ENCODE data around the gene MTMR12. TPM values are rescaled to one million over a fixed set of nuclear protein-coding genes. Genes with fewer than 3 reads are reported as not detected.
A peak's percentile ranks its signal among the peaks of the same experiment; 100 is the strongest.

The MTMR12 gene
- total RNA-seq, 8 experiments from 2014 or later, result 6.3 to 22.1 (median 13.2) TPM

- in situ Hi-C loops (cut with MboI; ENCODE audit: low pct_unique_long_range_greater_than_20kb in 2 of 9, low sequenced_read_pairs in 9 of 9, unreplicated experiment in 9 of 9), result no loop called here
- Histone ChIP-seq H3K4me3 (no peak overlapping the region), H3K4me1 (replicated peaks in 1 of 2) (no peaks in the 10 kb centered on the region), H3K27ac (no peak overlapping the region)
- no peak for ATAC-seq (replicated peaks in 6 of 8)
- 16 to 68% (median 55%) methylated on average over 1 to 2 of the region's 2 CpGs for WGBS, 10 experiments
Observed at GRCh38 chr5:32339198-32339597, 26.5 kb upstream of the MTMR12 start.

GRCh38 chr5:32332966-32333365 is 20.2 kb upstream of the MTMR12 start:
- H3K4me1 ChIP-seq (replicated peaks in 1 of 2), result peaks cover 0 to 2% of the 10 kb centered on the region in 2 donors
- H3K4me3 ChIP-seq, result no peak overlapping the region
- H3K27ac ChIP-seq, result no peak overlapping the region
- no peak for ATAC-seq (replicated peaks in 6 of 8)
- WGBS, 10 experiments, result 85 to 100% (median 98%) methylated on average over 2 to 10 of the region's 10 CpGs; no CpG with 5 or more reads in 1 of the 10 experiments
- in situ Hi-C loops (cut with MboI; ENCODE audit: low pct_unique_long_range_greater_than_20kb in 2 of 9, low sequenced_read_pairs in 9 of 9, unreplicated experiment in 9 of 9), result no loop called here

GRCh38 chr5:32332361-32332760 is 19.6 kb upstream of the MTMR12 start:
- no peak overlapping the region for H3K27ac ChIP-seq
- H3K4me1 ChIP-seq (replicated peaks in 1 of 2), result peaks cover 0 to 2% of the 10 kb centered on the region in 2 donors
- no peak overlapping the region for H3K4me3 ChIP-seq
- in situ Hi-C loops (cut with MboI; ENCODE audit: low pct_unique_long_range_greater_than_20kb in 2 of 9, low sequenced_read_pairs in 9 of 9, unreplicated experiment in 9 of 9), result no loop called here
- WGBS, 10 experiments, result 17 to 100% (median 92%) methylated on average over 1 of the region's 1 CpG; no CpG with 5 or more reads in 4 of the 10 experiments
- ATAC-seq (replicated peaks in 6 of 8), result no peak

GRCh38 chr5:32331935-32332274 is 19.2 kb upstream of the MTMR12 start:
- WGBS, 10 experiments, result 0 to 88% (median 45%) methylated on average over 1 to 3 of the region's 3 CpGs; no CpG with 5 or more reads in 2 of the 10 experiments
- H3K27ac ChIP-seq, result no peak overlapping the region
- peaks cover 0 to 2% of the 10 kb centered on the region in 2 donors for H3K4me1 ChIP-seq (replicated peaks in 1 of 2)
- peak in 1 of 8 experiments; percentile 29 for ATAC-seq (replicated peaks in 6 of 8)
- no peak overlapping the region for H3K4me3 ChIP-seq
- in situ Hi-C loops (cut with MboI; ENCODE audit: low pct_unique_long_range_greater_than_20kb in 2 of 9, low sequenced_read_pairs in 9 of 9, unreplicated experiment in 9 of 9), result no loop called here

- Histone ChIP-seq H3K4me3 (no peak overlapping the region), H3K27ac (no peak overlapping the region), H3K4me1 (replicated peaks in 1 of 2) (peaks cover 0 to 2% of the 10 kb centered on the region in 2 donors)
- whole genome bisulfite sequencing, 10 experiments, result 0 to 100% (median 58%) methylated on average over 1 to 11 of the region's 11 CpGs
- peak in 4 of 8 experiments; percentile 17 to 61 (median 40) for ATAC-seq (replicated peaks in 6 of 8)
- in situ Hi-C loops (cut with MboI; ENCODE audit: low pct_unique_long_range_greater_than_20kb in 2 of 9, low sequenced_read_pairs in 9 of 9, unreplicated experiment in 9 of 9), result no loop called here
Observed at GRCh38 chr5:32331217-32331934, 18.6 kb upstream of the MTMR12 start.

- WGBS, 10 experiments, result 36 to 100% (median 72%) methylated on average over 2 to 11 of the region's 11 CpGs; no CpG with 5 or more reads in 3 of the 10 experiments
- no peak for ATAC-seq (replicated peaks in 6 of 8)
- Histone ChIP-seq H3K4me3 (no peak overlapping the region), H3K4me1 (replicated peaks in 1 of 2) (peaks cover 0 to 2% of the 10 kb centered on the region in 2 donors), H3K27ac (no peak overlapping the region)
- in situ Hi-C loops (cut with MboI; ENCODE audit: low pct_unique_long_range_greater_than_20kb in 2 of 9, low sequenced_read_pairs in 9 of 9, unreplicated experiment in 9 of 9), result no loop called here
Observed at GRCh38 chr5:32330126-32330971, 17.6 kb upstream of the MTMR12 start.

- peak in 4 of 8 experiments; percentile 54 to 99 (median 96) for ATAC-seq (replicated peaks in 6 of 8)
- Histone ChIP-seq H3K4me1 (replicated peaks in 1 of 2) (peaks cover 0 to 2% of the 10 kb centered on the region in 2 donors), H3K27ac (no peak overlapping the region), H3K4me3 (no peak overlapping the region)
- WGBS, 10 experiments, result 0 to 86% (median 30%) methylated on average over 1 to 7 of the region's 10 CpGs; no CpG with 5 or more reads in 3 of the 10 experiments
- in situ Hi-C loops (cut with MboI; ENCODE audit: low pct_unique_long_range_greater_than_20kb in 2 of 9, low sequenced_read_pairs in 9 of 9, unreplicated experiment in 9 of 9), result loop anchor here in 1 of 9 experiments (10.0 kb wide), 1 partner anchor 95 kb away; no protein-coding TSS in a partner anchor
Observed at GRCh38 chr5:32329395-32329834, 16.7 kb upstream of the MTMR12 start.

- Histone ChIP-seq H3K4me3 (no peak overlapping the region), H3K4me1 (replicated peaks in 1 of 2) (no peaks in the 10 kb centered on the region), H3K27ac (no peak overlapping the region)
- in situ Hi-C loops (cut with MboI; ENCODE audit: low pct_unique_long_range_greater_than_20kb in 2 of 9, low sequenced_read_pairs in 9 of 9, unreplicated experiment in 9 of 9), result loop anchor here in 1 of 9 experiments (10.0 kb wide), 1 partner anchor 91 kb away; no protein-coding TSS in a partner anchor
- WGBS, 10 experiments, result 80 to 100% (median 92%) methylated on average over 1 to 2 of the region's 3 CpGs; no CpG with 5 or more reads in 2 of the 10 experiments
- ATAC-seq (replicated peaks in 6 of 8), result no peak
Observed at GRCh38 chr5:32326216-32326772, 13.6 kb upstream of the MTMR12 start.

GRCh38 chr5:32325616-32326015 is 12.9 kb upstream of the MTMR12 start:
- Histone ChIP-seq H3K27ac (no peak overlapping the region), H3K4me1 (replicated peaks in 1 of 2) (no peaks in the 10 kb centered on the region), H3K4me3 (no peak overlapping the region)
- 50 to 93% (median 86%) methylated on average over 1 to 3 of the region's 4 CpGs; no CpG with 5 or more reads in 3 of the 10 experiments for WGBS, 10 experiments
- in situ Hi-C loops (cut with MboI; ENCODE audit: low pct_unique_long_range_greater_than_20kb in 2 of 9, low sequenced_read_pairs in 9 of 9, unreplicated experiment in 9 of 9), result loop anchor here in 1 of 9 experiments (10.0 kb wide), 1 partner anchor 91 kb away; no protein-coding TSS in a partner anchor
- no peak for ATAC-seq (replicated peaks in 6 of 8)

GRCh38 chr5:32325062-32325461 is 12.3 kb upstream of the MTMR12 start:
- ATAC-seq (replicated peaks in 6 of 8), result peak in 1 of 8 experiments; percentile 68
- Histone ChIP-seq H3K4me1 (replicated peaks in 1 of 2) (no peaks in the 10 kb centered on the region), H3K4me3 (no peak overlapping the region), H3K27ac (no peak overlapping the region)
- 14 to 100% (median 74%) methylated on average over 1 to 3 of the region's 3 CpGs; no CpG with 5 or more reads in 2 of the 10 experiments for WGBS, 10 experiments
- in situ Hi-C loops (cut with MboI; ENCODE audit: low pct_unique_long_range_greater_than_20kb in 2 of 9, low sequenced_read_pairs in 9 of 9, unreplicated experiment in 9 of 9), result loop anchor here in 1 of 9 experiments (10.0 kb wide), 1 partner anchor 90 kb away; no protein-coding TSS in a partner anchor

GRCh38 chr5:32323741-32324140 is 11.0 kb upstream of the MTMR12 start:
- no peak for ATAC-seq (replicated peaks in 6 of 8)
- 70 to 100% (median 78%) methylated on average over 1 to 6 of the region's 8 CpGs; no CpG with 5 or more reads in 1 of the 10 experiments for WGBS, 10 experiments
- in situ Hi-C loops (cut with MboI; ENCODE audit: low pct_unique_long_range_greater_than_20kb in 2 of 9, low sequenced_read_pairs in 9 of 9, unreplicated experiment in 9 of 9), result loop anchor here in 1 of 9 experiments (10.0 kb wide), 1 partner anchor 89 kb away; no protein-coding TSS in a partner anchor
- Histone ChIP-seq H3K4me3 (no peak overlapping the region), H3K27ac (no peak overlapping the region), H3K4me1 (replicated peaks in 1 of 2) (no peaks in the 10 kb centered on the region)

- Histone ChIP-seq H3K27ac (no peak overlapping the region), H3K4me1 (replicated peaks in 1 of 2) (no peaks in the 10 kb centered on the region), H3K4me3 (no peak overlapping the region)
- in situ Hi-C loops (cut with MboI; ENCODE audit: low pct_unique_long_range_greater_than_20kb in 2 of 9, low sequenced_read_pairs in 9 of 9, unreplicated experiment in 9 of 9), result loop anchor here in 1 of 9 experiments (10.0 kb wide), 1 partner anchor 88 kb away; no protein-coding TSS in a partner anchor
- 59 to 100% (median 87%) methylated on average over 1 to 10 of the region's 12 CpGs; no CpG with 5 or more reads in 2 of the 10 experiments for WGBS, 10 experiments
- ATAC-seq (replicated peaks in 6 of 8), result no peak
Observed at GRCh38 chr5:32322882-32323281, 10.1 kb upstream of the MTMR12 start.
